ENCODE measurements around the gene OPRL1. TPM values are rescaled to one million over a fixed set of nuclear protein-coding genes. Genes with fewer than 3 reads are reported as not detected.

OPRL1 gene
- total RNA-seq, 1 donor from 2014 or later = 10.2 TPM

DNA sequence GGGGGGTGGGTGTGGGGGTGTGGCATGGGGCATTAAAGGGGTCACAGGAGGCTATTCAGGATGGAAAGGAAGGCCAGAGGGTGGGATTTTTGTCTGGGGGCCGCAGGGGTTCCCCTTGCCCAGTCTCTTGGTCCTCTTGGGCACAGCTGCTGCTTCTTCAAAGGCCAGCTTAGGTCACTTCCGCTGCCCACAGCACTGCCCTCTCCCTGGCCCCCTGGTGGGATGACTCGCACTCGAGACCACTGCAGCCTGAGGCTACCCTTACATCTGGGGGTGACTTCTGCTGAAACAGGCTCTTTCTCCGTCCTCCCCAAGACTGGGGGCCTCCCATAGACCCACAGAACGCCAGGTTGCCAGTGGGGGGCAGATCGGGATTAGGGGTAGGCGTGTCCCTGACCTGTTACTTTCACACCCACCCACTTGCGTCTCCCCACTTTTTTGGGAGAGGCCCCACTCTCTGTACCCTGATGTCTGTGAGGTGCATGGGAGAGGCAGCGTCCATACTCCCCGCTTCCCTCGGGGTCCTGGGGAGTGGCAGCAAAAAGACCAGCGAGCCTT is 3.0 kb downstream of the OPRL1 start:
- Mint-ChIP-seq H3K36me3 (ENCODE audit: low read depth, unreplicated experiment) (peaks cover 8% of the 10 kb centered on the region), H3K27me3 (ENCODE audit: unreplicated experiment) (peaks cover 16% of the 10 kb centered on the region), H3K4me1 (ENCODE audit: unreplicated experiment) (peaks cover 25% of the 10 kb centered on the region), H3K9me3 (ENCODE audit: unreplicated experiment) (no peaks in the 10 kb centered on the region), H3K27ac (ENCODE audit: unreplicated experiment) (no peak overlapping the region), H3K4me3 (ENCODE audit: unreplicated experiment) (peak overlapping the region; percentile 63)
- DNase-seq (ENCODE audit: low spot score) = no peak
- TF ChIP-seq, protein P1, sequence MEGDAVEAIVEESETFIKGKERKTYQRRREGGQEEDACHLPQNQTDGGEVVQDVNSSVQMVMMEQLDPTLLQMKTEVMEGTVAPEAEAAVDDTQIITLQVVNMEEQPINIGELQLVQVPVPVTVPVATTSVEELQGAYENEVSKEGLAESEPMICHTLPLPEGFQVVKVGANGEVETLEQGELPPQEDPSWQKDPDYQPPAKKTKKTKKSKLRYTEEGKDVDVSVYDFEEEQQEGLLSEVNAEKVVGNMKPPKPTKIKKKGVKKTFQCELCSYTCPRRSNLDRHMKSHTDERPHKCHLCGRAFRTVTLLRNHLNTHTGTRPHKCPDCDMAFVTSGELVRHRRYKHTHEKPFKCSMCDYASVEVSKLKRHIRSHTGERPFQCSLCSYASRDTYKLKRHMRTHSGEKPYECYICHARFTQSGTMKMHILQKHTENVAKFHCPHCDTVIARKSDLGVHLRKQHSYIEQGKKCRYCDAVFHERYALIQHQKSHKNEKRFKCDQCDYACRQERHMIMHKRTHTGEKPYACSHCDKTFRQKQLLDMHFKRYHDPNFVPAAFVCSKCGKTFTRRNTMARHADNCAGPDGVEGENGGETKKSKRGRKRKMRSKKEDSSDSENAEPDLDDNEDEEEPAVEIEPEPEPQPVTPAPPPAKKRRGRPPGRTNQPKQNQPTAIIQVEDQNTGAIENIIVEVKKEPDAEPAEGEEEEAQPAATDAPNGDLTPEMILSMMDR (IDR thresholded peaks at IDR 0.05; ENCODE audit: unreplicated experiment) = no peak

DNA sequence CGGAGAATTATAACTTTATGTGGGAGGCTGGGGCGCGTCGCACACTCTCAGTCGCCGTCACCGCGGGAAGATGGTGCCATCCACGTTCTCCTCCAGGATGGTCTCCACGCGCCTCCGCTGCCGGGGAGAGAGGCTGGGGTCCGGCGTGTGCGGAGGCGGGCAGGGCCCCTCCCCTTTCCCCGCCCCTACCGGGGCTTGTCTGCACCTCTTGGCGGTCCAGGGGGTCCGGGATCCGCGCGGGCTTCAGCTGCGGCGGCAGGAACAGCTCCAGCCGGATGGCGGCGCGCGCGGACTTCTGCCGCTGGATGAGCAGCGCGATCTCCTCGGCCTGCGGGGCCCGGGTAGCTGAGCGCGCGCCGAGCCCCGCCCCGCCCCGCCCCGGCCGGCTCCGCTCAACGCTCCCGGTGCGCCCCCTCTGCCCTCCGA is 3.5 kb downstream of the OPRL1 start:
- TF ChIP-seq, protein P1 (IDR thresholded peaks at IDR 0.05; ENCODE audit: unreplicated experiment) = peak; percentile 67
- peak; percentile 86 for DNase-seq (ENCODE audit: low spot score)
- Mint-ChIP-seq H3K4me3 (ENCODE audit: unreplicated experiment) (peak overlapping the region; percentile 63), H3K36me3 (ENCODE audit: low read depth, unreplicated experiment) (peaks cover 10% of the 10 kb centered on the region), H3K27ac (ENCODE audit: unreplicated experiment) (no peak overlapping the region), H3K4me1 (ENCODE audit: unreplicated experiment) (peaks cover 25% of the 10 kb centered on the region), H3K27me3 (ENCODE audit: unreplicated experiment) (peaks cover 21% of the 10 kb centered on the region), H3K9me3 (ENCODE audit: unreplicated experiment) (no peaks in the 10 kb centered on the region)

DNA sequence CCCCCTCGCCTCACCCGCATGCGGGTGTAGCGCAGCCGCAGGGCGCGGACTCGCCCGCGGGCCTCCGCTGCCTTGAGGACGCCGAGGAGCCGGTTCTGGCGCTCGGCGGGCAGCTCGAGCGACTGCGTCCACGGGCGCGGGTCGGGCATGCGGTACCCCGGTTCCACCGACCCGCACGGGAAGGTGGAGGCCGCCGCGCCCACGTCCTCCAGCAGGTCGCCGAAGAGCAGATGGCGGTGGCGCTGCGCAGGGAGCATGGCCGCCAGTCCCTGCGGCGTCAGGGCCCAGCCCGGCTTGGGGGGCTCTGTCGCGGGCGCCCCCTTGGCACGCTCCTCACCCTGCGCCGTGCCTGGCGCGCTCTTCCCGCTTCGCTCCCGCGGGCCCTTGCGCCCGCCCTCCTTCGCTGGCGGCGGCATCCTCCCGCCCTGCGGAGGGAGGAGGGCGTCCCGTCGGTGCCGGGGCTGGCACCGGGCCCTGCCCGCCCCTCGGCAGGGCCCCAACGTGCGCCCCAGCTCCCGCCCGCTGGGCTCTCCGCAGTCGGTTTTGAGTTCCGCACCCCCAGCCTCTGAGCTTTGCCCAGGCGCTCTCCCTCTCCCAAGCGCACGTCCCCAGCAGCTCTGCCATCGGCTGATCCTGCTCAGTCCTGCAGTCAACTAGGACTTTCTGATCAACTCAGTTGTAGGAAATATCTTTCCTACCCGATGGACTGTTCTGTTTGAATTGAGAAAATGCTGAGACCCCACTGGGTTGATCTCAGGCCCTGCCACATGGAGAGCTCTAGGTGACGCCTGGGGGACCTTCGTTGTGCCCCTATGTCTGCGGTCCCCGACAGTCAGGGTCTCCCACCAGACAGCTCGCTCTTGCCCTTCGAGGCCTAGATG is 4.2 kb downstream of the OPRL1 start, which contains the start of gene LKAAEAR1:
TSS of gene LKAAEAR1 (minus strand) at position 595 of the 881 bp plus-strand sequence. CDS start at position 416, 179 bp downstream.
- H3K27ac Mint-ChIP-seq (ENCODE audit: unreplicated experiment) = peak within 1 kb of the TSS; percentile 52
- H3K4me1 Mint-ChIP-seq (ENCODE audit: unreplicated experiment) = peaks cover 29% of the 10 kb centered on the region
- peaks cover 16% of the 10 kb centered on the region for H3K36me3 Mint-ChIP-seq (ENCODE audit: low read depth, unreplicated experiment)
- TF ChIP-seq, protein P1 (IDR thresholded peaks at IDR 0.05; ENCODE audit: unreplicated experiment) = no peak
- no peaks in the 10 kb centered on the region for H3K9me3 Mint-ChIP-seq (ENCODE audit: unreplicated experiment)
- DNase-seq (ENCODE audit: low spot score) = no peak
- peak within 1 kb of the TSS; percentile 88 for H3K4me3 Mint-ChIP-seq (ENCODE audit: unreplicated experiment)
- H3K27me3 Mint-ChIP-seq (ENCODE audit: unreplicated experiment) = peaks cover 28% of the 10 kb centered on the region

DNA sequence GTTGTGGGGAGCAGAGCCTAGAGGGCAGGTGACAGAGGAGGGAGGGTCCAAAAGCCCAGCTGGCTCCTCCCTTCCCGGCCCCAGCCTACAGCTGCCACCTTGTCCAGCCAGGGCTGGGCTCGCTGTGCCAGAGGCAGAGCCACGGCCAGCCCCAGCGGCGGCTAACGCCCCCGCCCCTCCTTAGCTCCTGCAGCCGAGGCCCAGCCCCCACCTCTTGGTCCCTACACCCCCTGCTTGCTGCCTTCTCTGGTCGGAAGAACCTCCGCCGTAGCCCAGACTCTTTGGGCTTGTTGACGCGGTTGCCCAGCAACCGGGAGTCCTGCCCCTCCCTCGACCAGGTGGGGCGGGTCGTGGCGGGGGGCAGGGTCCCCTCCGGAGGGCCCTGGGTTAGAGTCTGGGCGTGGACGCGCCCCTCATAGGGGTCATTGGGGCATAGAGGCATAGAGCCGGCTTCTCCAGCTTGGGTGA is 4.8 kb downstream of the OPRL1 start:
- no peaks in the 10 kb centered on the region for H3K9me3 Mint-ChIP-seq (ENCODE audit: unreplicated experiment)
- H3K27ac Mint-ChIP-seq (ENCODE audit: unreplicated experiment) = no peak overlapping the region
- DNase-seq (ENCODE audit: low spot score) = no peak
- H3K4me1 Mint-ChIP-seq (ENCODE audit: unreplicated experiment) = peaks cover 29% of the 10 kb centered on the region
- H3K4me3 Mint-ChIP-seq (ENCODE audit: unreplicated experiment) = peak overlapping the region; percentile 88
- peaks cover 16% of the 10 kb centered on the region for H3K36me3 Mint-ChIP-seq (ENCODE audit: low read depth, unreplicated experiment)
- TF ChIP-seq, protein P1 (IDR thresholded peaks at IDR 0.05; ENCODE audit: unreplicated experiment) = no peak
- peaks cover 30% of the 10 kb centered on the region for H3K27me3 Mint-ChIP-seq (ENCODE audit: unreplicated experiment)

Measured in endothelial cell (in vitro differentiated cells).